H1 (cell line): ENCODE data around the gene TSR1. TPM values are rescaled to one million over a fixed set of nuclear protein-coding genes. Genes with fewer than 3 reads are reported as not detected.

Experiments
- CTCF ChIP-seq, 3 experiments: IDR thresholded peaks; 1 replicate in 2 of 3; 2 replicates in 1 of 3; pipeline versions ENCODE4 v1.5.1 to v1.6.1; 2011; ENCODE audit warnings: low read length in 3 of 3, mild to moderate bottlenecking in 3 of 3, inconsistent platforms in 2 of 3, low read depth in 1 of 3, moderate library complexity in 1 of 3; ENCODE audit not compliant: insufficient read depth in 1 of 3; ENCODE audit errors: control extremely low read depth in 1 of 3
- E2F6 ChIP-seq: IDR thresholded peaks from 2 replicates; pipeline ENCODE4 v1.6.1; 2012; ENCODE audit warnings: inconsistent platforms
- GABPA ChIP-seq: IDR thresholded peaks from 2 replicates; pipeline ENCODE4 v1.6.1; 2011; ENCODE audit warnings: mild to moderate bottlenecking, low read length, moderate library complexity, borderline replicate concordance; ENCODE audit not compliant: insufficient read depth
- polyA plus RNA-seq, 7 experiments: library from polyadenylated mRNA; depleted of rRNA in 3 of 7; stranded (reverse) in 5 of 7; unstranded in 2 of 7; fragments of >200 nt in 5 of 7; fragments of 200-250 nt in 2 of 7; gene quantifications; 1 replicate in 5 of 7; 2 replicates in 1 of 7; 4 replicates in 1 of 7; pipeline versions ENCODE4 v1.2.1 to v1.2.3, GENCODE V29; 2011 to 2013; ENCODE audit warnings: missing spikeins in 2 of 7, mixed read lengths in 2 of 7
- total RNA-seq: library from RNA; stranded (reverse); fragmentation: NEBNext Ultra II Directional; extraction: Animal tissue kit (Norgen Biotek cat#: 25700); gene quantifications from 2 replicates; pipeline ENCODE4 v1.2.1, GENCODE V29; 2021

Gene TSR1
- total and polyA plus RNA-seq, 2 of the 8 experiments (the other 6 are each of a cell fraction or from before 2014, with no cell fraction given), result 14.5 to 69.7 TPM

GRCh38 chr17:2369039-2369438, 32.8 kb upstream of the TSR1 start (continued):
- TF ChIP-seq CTCF (IDR thresholded peaks at IDR 0.05; ENCODE audit: control extremely low read depth in 1 of 3, insufficient read depth in 1 of 3, low read depth in 1 of 3, low read length in 3 of 3) (no peak), E2F6 (no peak), GABPA (no peak)
